Upper lobe of right lung (tissue), 1 donor: ENCODE results near the gene SCUBE1. TPM values are rescaled to one million over a fixed set of nuclear protein-coding genes. Genes with fewer than 3 reads are reported as not detected.
A peak's percentile ranks its signal among the peaks of the same experiment; 100 is the strongest.

ENCODE experiments used
- ATAC-seq: fragments of 200-7000 bp; cut with Tn5 transposase; one replicate; pipeline ENCODE4 v1.9.1; 2020; ENCODE audit warnings: mild to moderate bottlenecking, moderate library complexity
- DNase-seq: peaks from one replicate; pipeline ENCODE4 v3.0.0-alpha.2; 2020
- H3K27ac ChIP-seq: fragments of 200-600 bp; one replicate; pipeline ENCODE4 v1.8.0; 2022
- H3K27me3 ChIP-seq: fragments of 200-600 bp; one replicate; pipeline ENCODE4 v1.8.0; 2022; ENCODE audit warnings: mild to moderate bottlenecking
- H3K36me3 ChIP-seq: fragments of 200-600 bp; one replicate; pipeline ENCODE4 v1.8.0; 2022
- H3K4me1 ChIP-seq: fragments of 200-600 bp; one replicate; pipeline ENCODE4 v1.8.0; 2022
- H3K4me3 ChIP-seq: fragments of 200-600 bp; one replicate; pipeline ENCODE4 v1.8.0; 2022; ENCODE audit warnings: mild to moderate bottlenecking
- H3K9me3 ChIP-seq: fragments of 200-600 bp; one replicate; pipeline ENCODE4 v1.8.0; 2022
- CTCF ChIP-seq: fragments of 200-600 bp; IDR thresholded peaks from one replicate; pipeline ENCODE4 v1.8.0; 2022; ENCODE audit warnings: antibody characterized with exemption
- intact Hi-C: fragments of 100-400 bp; cut with DNase I; formaldehyde crosslinking; loops from one replicate; pipeline ENCODE4 v1.11.0; 2022
- total RNA-seq: library from RNA; stranded (reverse); fragmentation: NEBNext Ultra II Directional; extraction: Animal tissue kit (Norgen Biotek cat#: 25700); gene quantifications from one replicate; pipeline ENCODE4 v1.2.1, GENCODE V29; 2021
- donor health status: DM: no; HTN: yes; CAD: no; lungs with severe emphysema.

Gene SCUBE1
- total RNA-seq, 1 donor from 2014 or later: 36.0 TPM

- Histone ChIP-seq H3K27me3 (no peaks in the 10 kb centered on the region), H3K36me3 (no peaks in the 10 kb centered on the region), H3K27ac (no peak overlapping the region), H3K4me1 (no peaks in the 10 kb centered on the region), H3K9me3 (no peaks in the 10 kb centered on the region), H3K4me3 (no peak overlapping the region)
- DNase-seq (no peak), ATAC-seq (no peak)
- intact Hi-C loops: no loop called here
- TF ChIP-seq CTCF: no peak
Observed at GRCh38 chr22:43218786-43219185, 124.4 kb downstream of the SCUBE1 start.

GRCh38 chr22:43217285-43218030 is 125.7 kb downstream of the SCUBE1 start:
- no peak for TF ChIP-seq CTCF
- intact Hi-C loops: no loop called here
- Histone ChIP-seq H3K4me1 (no peaks in the 10 kb centered on the region), H3K9me3 (no peaks in the 10 kb centered on the region), H3K27ac (no peak overlapping the region), H3K4me3 (no peak overlapping the region), H3K36me3 (no peaks in the 10 kb centered on the region), H3K27me3 (no peaks in the 10 kb centered on the region)
- DNase-seq (no peak), ATAC-seq (no peak)

GRCh38 chr22:43216738-43217137 is 126.4 kb downstream of the SCUBE1 start:
- no peaks in the 10 kb centered on the region for H3K36me3 ChIP-seq
- H3K9me3 ChIP-seq: no peaks in the 10 kb centered on the region
- no peaks in the 10 kb centered on the region for H3K4me1 ChIP-seq
- H3K4me3 ChIP-seq: no peak overlapping the region
- no peak for TF ChIP-seq CTCF
- DNase-seq (no peak), ATAC-seq (no peak)
- no peaks in the 10 kb centered on the region for H3K27me3 ChIP-seq
- intact Hi-C loops: no loop called here
- no peak overlapping the region for H3K27ac ChIP-seq

- DNase-seq: no peak
Observed at GRCh38 chr22:43213962-43214361, 129.2 kb downstream of the SCUBE1 start.

GRCh38 chr22:43213051-43213450 is 130.1 kb downstream of the SCUBE1 start:
- H3K27me3 ChIP-seq: no peaks in the 10 kb centered on the region
- intact Hi-C loops: no loop called here
- H3K4me1 ChIP-seq: no peaks in the 10 kb centered on the region
- ATAC-seq (peak; percentile 29), DNase-seq (no peak)
- no peak overlapping the region for H3K27ac ChIP-seq
- H3K9me3 ChIP-seq: no peaks in the 10 kb centered on the region
- no peak for TF ChIP-seq CTCF
- no peaks in the 10 kb centered on the region for H3K36me3 ChIP-seq
- H3K4me3 ChIP-seq: no peak overlapping the region

More at GRCh38 chr22:43213962-43214361, 129.2 kb downstream of the SCUBE1 start:
- Histone ChIP-seq H3K4me1 (no peaks in the 10 kb centered on the region), H3K27me3 (no peaks in the 10 kb centered on the region), H3K27ac (no peak overlapping the region), H3K9me3 (no peaks in the 10 kb centered on the region), H3K4me3 (no peak overlapping the region), H3K36me3 (no peaks in the 10 kb centered on the region)
- intact Hi-C loops: no loop called here
- ATAC-seq: no peak
- no peak for TF ChIP-seq CTCF
